Measurements from ENCODE around the gene ZNF182.

- TF ChIP-seq CTCF (IDR thresholded peaks at IDR 0.05) (no peak), POLR2A (IDR thresholded peaks at IDR 0.05) (no peak)
These were observed 41.9 kb upstream of the ZNF182 start for GRCh38 chrX:48045410-48046311.

All from esophagus squamous epithelium (tissue), 4 donors.